HCT116 (cell line): Measurements from ENCODE around the gene FHIT. TPM values are rescaled to one million over a fixed set of nuclear protein-coding genes. Genes with fewer than 3 reads are reported as not detected.

Experiments used
- ATAC-seq: fragments of 200-7000 bp; cut with Tn5 transposase; 2 replicates; pipeline ENCODE4 v1.9.1; 2020; ENCODE audit warnings: mild to moderate bottlenecking, moderate library complexity
- BruUV-seq: library from RNA; stranded (reverse); fragments of 400-500 nt; replicated peaks from 2 replicates; lab custom pipeline; 2021; lab: Mats Ljungman, UMichigan
- CTCF ChIA-PET: fragments of 300-600 bp; sonication (Branson Sonifier 250); formaldehyde crosslinking; loops from one replicate; lab custom pipeline; 2021; ENCODE audit warnings: antibody characterized with exemption; lab: Charles Lee
- POLR2A ChIA-PET: fragments of 300-600, 350-600 bp; sonication (Branson Sonifier 250); formaldehyde crosslinking; loops from one replicate; lab custom pipeline; 2021; ENCODE audit warnings: antibody characterized with exemption; lab: Charles Lee
- RAD21 ChIA-PET, 2 experiments: fragments of 300-600 bp; sonication (Branson Sonifier 250); formaldehyde crosslinking; loops; one replicate each; lab custom pipeline; 2023; ENCODE audit warnings: low total read pairs in 2 of 2; ENCODE audit not compliant: uncharacterized antibody in 2 of 2, unreplicated experiment in 2 of 2, low non-redundant PET in 1 of 2; lab: Charles Lee
- DNase-seq: peaks from one replicate; pipeline ENCODE4 v3.0.0-alpha.2; 2010; ENCODE audit warnings: low read depth, low spot score
- H2AFZ ChIP-seq: fragments of 200-600 bp; shearing (Covaris generic), sonication (generic); 2 replicates; pipeline ENCODE4 v1.6.1; 2017; ENCODE audit warnings: low read depth, mixed run types, mixed read lengths, antibody characterized with exemption, low read length; ENCODE audit not compliant: poor library complexity, severe bottlenecking
- H3K27ac ChIP-seq: 2 replicates; pipeline ENCODE4 v1.5.1; 2012; ENCODE audit warnings: low read depth, low read length
- H3K27me3 ChIP-seq: fragments of 200-600 bp; sonication (generic); 2 replicates; pipeline ENCODE4 v1.6.1; 2016; ENCODE audit warnings: mixed run types, low read length, mixed read lengths; ENCODE audit not compliant: insufficient read depth
- H3K36me3 ChIP-seq, 2 experiments: fragments of 200-500 bp in 1 of 2; fragments of 200-600 bp in 1 of 2; sonication (Bioruptor generic) in 1 of 2; sonication (generic) in 1 of 2; 2 replicates each; pipeline versions ENCODE4 v1.5.1 to v1.6.1; 2014 to 2016; ENCODE audit warnings: low read length in 2 of 2, inconsistent platforms in 1 of 2, mixed read lengths in 1 of 2, mixed run types in 1 of 2; ENCODE audit not compliant: insufficient read depth in 2 of 2, control insufficient read depth in 1 of 2
- H3K4me1 ChIP-seq, 2 experiments: fragments of 200-600 bp in 1 of 2; sonication (generic) in 1 of 2; 2 replicates each; pipeline versions ENCODE4 v1.5.1 to v1.6.1; 2012 to 2017; ENCODE audit warnings: low read length in 2 of 2, inconsistent platforms in 1 of 2, mild to moderate bottlenecking in 1 of 2, mixed read lengths in 1 of 2, mixed run types in 1 of 2, moderate library complexity in 1 of 2; ENCODE audit not compliant: insufficient read depth in 2 of 2, control insufficient read depth in 1 of 2
- H3K4me2 ChIP-seq: fragments of 200-600 bp; sonication (generic); 2 replicates; pipeline ENCODE4 v1.6.1; 2017; ENCODE audit warnings: mixed run types, low read length, mixed read lengths
- H3K4me3 ChIP-seq, 2 experiments: fragments of 200-600 bp in 1 of 2; sonication (generic) in 1 of 2; replicated peaks in 1 of 2; 2 replicates each; pipeline ENCODE4 v1.5.1; 2011 to 2016; ENCODE audit warnings: low read length in 2 of 2, control low read depth in 1 of 2, low read depth in 1 of 2, mild to moderate bottlenecking in 1 of 2, mixed read lengths in 1 of 2, mixed run types in 1 of 2
- H3K79me2 ChIP-seq: fragments of 200-600 bp; sonication (generic); 2 replicates; pipeline ENCODE4 v1.6.1; 2017; ENCODE audit warnings: mild to moderate bottlenecking, mixed run types, low read length, moderate library complexity, mixed read lengths; ENCODE audit not compliant: insufficient read depth
- H3K9ac ChIP-seq: fragments of 200-600 bp; sonication (generic); 2 replicates; pipeline ENCODE4 v1.6.1; 2016; ENCODE audit warnings: low read length, mixed read lengths
- H3K9me2 ChIP-seq: fragments of 200-600 bp; sonication (generic), shearing (Covaris generic); 2 replicates; pipeline ENCODE4 v1.6.1; 2017; ENCODE audit warnings: mixed run types, mild to moderate bottlenecking, moderate library complexity; ENCODE audit not compliant: insufficient read depth
- H3K9me3 ChIP-seq, 2 experiments: fragments of 200-500 bp in 1 of 2; fragments of 200-600 bp in 1 of 2; sonication (Bioruptor generic) in 1 of 2; sonication (generic) in 1 of 2; 2 replicates each; pipeline ENCODE4 v1.6.1; 2014 to 2017; ENCODE audit warnings: low read length in 2 of 2, mixed read lengths in 2 of 2, inconsistent platforms in 1 of 2, low read depth in 1 of 2, mild to moderate bottlenecking in 1 of 2, mixed run types in 1 of 2, moderate library complexity in 1 of 2; ENCODE audit not compliant: control insufficient read depth in 1 of 2, insufficient read depth in 1 of 2
- H4K20me1 ChIP-seq: fragments of 200-600 bp; sonication (generic), shearing (Covaris generic); 2 replicates; pipeline ENCODE4 v1.6.1; 2017; ENCODE audit warnings: mixed run types, mild to moderate bottlenecking, moderate library complexity; ENCODE audit not compliant: insufficient read depth
- CBX3 ChIP-seq: IDR thresholded peaks from 2 replicates; pipeline ENCODE4 v1.6.1; 2012; ENCODE audit warnings: low read depth
- CEBPB ChIP-seq: IDR thresholded peaks from 2 replicates; pipeline ENCODE4 v1.6.1; 2012; ENCODE audit warnings: low read depth
- ELF1 ChIP-seq: IDR thresholded peaks from 2 replicates; pipeline ENCODE4 v1.6.1; 2012; ENCODE audit warnings: low read depth, borderline replicate concordance
- EZH2 ChIP-seq: fragments of 200-600 bp; sonication (generic); IDR thresholded peaks from 2 replicates; pipeline ENCODE4 v1.6.1; 2017; ENCODE audit warnings: antibody characterized with exemption, mixed run types
- FOSL1 ChIP-seq: IDR thresholded peaks from 2 replicates; pipeline ENCODE4 v1.6.1; 2012; ENCODE audit warnings: low read depth
- POLR2A ChIP-seq: IDR thresholded peaks from 2 replicates; pipeline ENCODE4 v1.7.0; 2011; ENCODE audit warnings: borderline replicate concordance; ENCODE audit not compliant: insufficient read depth, insufficient read length; ENCODE audit errors: extremely low read depth
- SIN3A ChIP-seq: IDR thresholded peaks from 2 replicates; pipeline ENCODE4 v1.6.1; 2012; ENCODE audit warnings: low read depth
- SP1 ChIP-seq: IDR thresholded peaks from 2 replicates; pipeline ENCODE4 v1.6.1; 2012; ENCODE audit warnings: low read depth
- TCF7L2 ChIP-seq: IDR thresholded peaks from 2 replicates; pipeline ENCODE4 v1.7.0; 2011; ENCODE audit warnings: borderline replicate concordance, inconsistent platforms; ENCODE audit not compliant: insufficient read depth, insufficient read length; ENCODE audit errors: extremely low read depth
- YY1 ChIP-seq: IDR thresholded peaks from 2 replicates; pipeline ENCODE4 v1.6.1; 2011; ENCODE audit warnings: low read length, low read depth, moderate library complexity, mild to moderate bottlenecking; ENCODE audit not compliant: insufficient replicate concordance; ENCODE audit errors: extremely low read depth
- ZFX ChIP-seq: fragments of 450-650 bp; IDR thresholded peaks from 2 replicates; pipeline ENCODE4 v1.6.1; 2017
- intact Hi-C: fragments of 100-400 bp; cut with micrococcal nuclease; formaldehyde crosslinking; loops from 2 replicates; pipeline ENCODE4 v1.10.0; 2022
- total RNA-seq: library from RNA; stranded (reverse); gene quantifications from one replicate; pipeline ENCODE4 v1.2.1, GENCODE V29; 2021; ENCODE audit not compliant: unreplicated experiment
- TF ChIP-seq, protein P1 (sequence below): IDR thresholded peaks from 2 replicates; pipeline ENCODE4 v1.6.1; 2012; ENCODE audit warnings: low read depth
- TF ChIP-seq, protein P2 (sequence below): IDR thresholded peaks from 2 replicates; pipeline ENCODE4 v1.6.1; 2011; ENCODE audit warnings: mild to moderate bottlenecking, low read length, moderate library complexity; ENCODE audit not compliant: insufficient replicate concordance; ENCODE audit errors: extremely low read depth
- TF ChIP-seq, protein P3 (sequence below), 3 experiments: fragments of 200-600 bp in 1 of 3; sonication (generic) in 1 of 3; IDR thresholded peaks in 2 of 3; conservative IDR thresholded peaks in 1 of 3; 2 replicates each; pipeline ENCODE4 v1.5.1; 2012 to 2017; ENCODE audit warnings: low read depth in 2 of 3, low read length in 2 of 3, antibody characterized with exemption in 1 of 3, borderline replicate concordance in 1 of 3, control low read depth in 1 of 3, mild to moderate bottlenecking in 1 of 3, mixed read lengths in 1 of 3, mixed run types in 1 of 3, moderate library complexity in 1 of 3; ENCODE audit not compliant: insufficient read depth in 1 of 3

The FHIT gene
- total RNA-seq, 1 experiment from 2014 or later = 20.1 TPM

DNA sequence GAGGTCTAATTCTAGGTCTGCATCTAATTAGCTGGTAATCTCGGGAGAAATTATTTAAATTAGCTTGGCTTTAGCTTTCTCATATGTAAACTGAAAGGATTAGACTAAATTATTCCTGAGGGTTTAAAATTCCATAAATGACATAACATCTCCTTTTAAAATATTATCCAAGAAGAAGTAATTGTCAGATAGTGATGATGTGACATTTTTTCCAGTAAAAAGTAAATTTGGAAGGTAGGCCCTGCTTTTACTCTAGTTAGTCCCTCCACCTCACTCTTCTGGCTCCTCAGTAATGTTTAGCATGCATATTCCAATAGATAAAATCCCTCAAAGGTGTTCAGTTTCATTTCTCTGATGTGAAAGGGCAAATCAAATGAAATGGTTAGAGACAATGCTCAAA lies 215.7 kb downstream of the FHIT start:
- Histone ChIP-seq H3K4me1 (peaks cover 14 to 18% of the 10 kb centered on the region in 2 experiments), H3K9me3 (no peaks in the 10 kb centered on the region), H3K4me2 (no peak overlapping the region), H3K79me2 (no peaks in the 10 kb centered on the region), H3K9ac (no peak overlapping the region), H3K36me3 (no peaks in the 10 kb centered on the region), H3K27ac (no peak overlapping the region), H3K4me3 (no peak overlapping the region), H3K9me2 (no peaks in the 10 kb centered on the region), H3K27me3 (no peaks in the 10 kb centered on the region), H4K20me1 (no peaks in the 10 kb centered on the region), H2AFZ (no peak overlapping the region)
- no peak for DNase-seq
- CTCF ChIA-PET = no interaction called here
- TF ChIP-seq, protein P1, sequence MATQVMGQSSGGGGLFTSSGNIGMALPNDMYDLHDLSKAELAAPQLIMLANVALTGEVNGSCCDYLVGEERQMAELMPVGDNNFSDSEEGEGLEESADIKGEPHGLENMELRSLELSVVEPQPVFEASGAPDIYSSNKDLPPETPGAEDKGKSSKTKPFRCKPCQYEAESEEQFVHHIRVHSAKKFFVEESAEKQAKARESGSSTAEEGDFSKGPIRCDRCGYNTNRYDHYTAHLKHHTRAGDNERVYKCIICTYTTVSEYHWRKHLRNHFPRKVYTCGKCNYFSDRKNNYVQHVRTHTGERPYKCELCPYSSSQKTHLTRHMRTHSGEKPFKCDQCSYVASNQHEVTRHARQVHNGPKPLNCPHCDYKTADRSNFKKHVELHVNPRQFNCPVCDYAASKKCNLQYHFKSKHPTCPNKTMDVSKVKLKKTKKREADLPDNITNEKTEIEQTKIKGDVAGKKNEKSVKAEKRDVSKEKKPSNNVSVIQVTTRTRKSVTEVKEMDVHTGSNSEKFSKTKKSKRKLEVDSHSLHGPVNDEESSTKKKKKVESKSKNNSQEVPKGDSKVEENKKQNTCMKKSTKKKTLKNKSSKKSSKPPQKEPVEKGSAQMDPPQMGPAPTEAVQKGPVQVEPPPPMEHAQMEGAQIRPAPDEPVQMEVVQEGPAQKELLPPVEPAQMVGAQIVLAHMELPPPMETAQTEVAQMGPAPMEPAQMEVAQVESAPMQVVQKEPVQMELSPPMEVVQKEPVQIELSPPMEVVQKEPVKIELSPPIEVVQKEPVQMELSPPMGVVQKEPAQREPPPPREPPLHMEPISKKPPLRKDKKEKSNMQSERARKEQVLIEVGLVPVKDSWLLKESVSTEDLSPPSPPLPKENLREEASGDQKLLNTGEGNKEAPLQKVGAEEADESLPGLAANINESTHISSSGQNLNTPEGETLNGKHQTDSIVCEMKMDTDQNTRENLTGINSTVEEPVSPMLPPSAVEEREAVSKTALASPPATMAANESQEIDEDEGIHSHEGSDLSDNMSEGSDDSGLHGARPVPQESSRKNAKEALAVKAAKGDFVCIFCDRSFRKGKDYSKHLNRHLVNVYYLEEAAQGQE = no peak
- TF ChIP-seq EZH2 = no peak
- TF ChIP-seq ZFX = no peak
- no peak for TF ChIP-seq FOSL1
- no peak for TF ChIP-seq CBX3
- RAD21 ChIA-PET = no interaction called here
- POLR2A ChIA-PET = no interaction called here
- intact Hi-C loops = no loop called here
- BruUV-seq = no TSS peak
- no peak for ATAC-seq

DNA sequence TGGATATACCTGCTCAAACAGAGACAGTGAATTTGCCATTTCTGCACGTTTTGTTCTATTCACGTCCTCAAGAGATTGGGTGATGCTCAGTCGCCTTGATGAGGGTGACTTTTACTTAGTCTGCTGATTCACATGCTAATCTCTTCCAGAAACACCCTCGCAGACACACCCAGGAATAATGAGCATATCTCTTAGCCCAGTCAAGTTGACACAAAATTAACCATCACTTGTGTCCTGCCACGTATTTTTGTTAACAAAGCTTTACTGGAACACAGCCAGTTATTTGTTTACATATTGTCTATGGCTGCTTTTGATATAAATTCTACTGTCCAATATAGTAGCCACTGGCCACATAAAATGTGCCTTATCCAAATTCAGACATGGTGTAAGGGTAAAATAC lies 218.3 kb downstream of the FHIT start:
- DNase-seq (no peak), ATAC-seq (no peak)
- Histone ChIP-seq H2AFZ (no peak overlapping the region), H3K79me2 (no peaks in the 10 kb centered on the region), H3K9me3 (no peaks in the 10 kb centered on the region), H4K20me1 (no peaks in the 10 kb centered on the region), H3K27ac (no peak overlapping the region), H3K9me2 (no peaks in the 10 kb centered on the region), H3K4me3 (no peak overlapping the region), H3K36me3 (no peaks in the 10 kb centered on the region), H3K9ac (no peak overlapping the region), H3K27me3 (no peaks in the 10 kb centered on the region), H3K4me2 (no peak overlapping the region), H3K4me1 (peaks cover 25 to 28% of the 10 kb centered on the region in 2 experiments)
- intact Hi-C loops = no loop called here
- ChIA-PET RAD21 (no interaction called here), POLR2A (no interaction called here), CTCF (no interaction called here)
- BruUV-seq = no TSS peak
- TF ChIP-seq CBX3 = no peak
- TF ChIP-seq, protein P2, sequence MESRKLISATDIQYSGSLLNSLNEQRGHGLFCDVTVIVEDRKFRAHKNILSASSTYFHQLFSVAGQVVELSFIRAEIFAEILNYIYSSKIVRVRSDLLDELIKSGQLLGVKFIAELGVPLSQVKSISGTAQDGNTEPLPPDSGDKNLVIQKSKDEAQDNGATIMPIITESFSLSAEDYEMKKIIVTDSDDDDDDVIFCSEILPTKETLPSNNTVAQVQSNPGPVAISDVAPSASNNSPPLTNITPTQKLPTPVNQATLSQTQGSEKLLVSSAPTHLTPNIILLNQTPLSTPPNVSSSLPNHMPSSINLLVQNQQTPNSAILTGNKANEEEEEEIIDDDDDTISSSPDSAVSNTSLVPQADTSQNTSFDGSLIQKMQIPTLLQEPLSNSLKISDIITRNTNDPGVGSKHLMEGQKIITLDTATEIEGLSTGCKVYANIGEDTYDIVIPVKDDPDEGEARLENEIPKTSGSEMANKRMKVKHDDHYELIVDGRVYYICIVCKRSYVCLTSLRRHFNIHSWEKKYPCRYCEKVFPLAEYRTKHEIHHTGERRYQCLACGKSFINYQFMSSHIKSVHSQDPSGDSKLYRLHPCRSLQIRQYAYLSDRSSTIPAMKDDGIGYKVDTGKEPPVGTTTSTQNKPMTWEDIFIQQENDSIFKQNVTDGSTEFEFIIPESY = no peak
- TF ChIP-seq TCF7L2 = no peak
- TF ChIP-seq YY1 = no peak
- no peak for TF ChIP-seq CEBPB
- TF ChIP-seq, protein P3, sequence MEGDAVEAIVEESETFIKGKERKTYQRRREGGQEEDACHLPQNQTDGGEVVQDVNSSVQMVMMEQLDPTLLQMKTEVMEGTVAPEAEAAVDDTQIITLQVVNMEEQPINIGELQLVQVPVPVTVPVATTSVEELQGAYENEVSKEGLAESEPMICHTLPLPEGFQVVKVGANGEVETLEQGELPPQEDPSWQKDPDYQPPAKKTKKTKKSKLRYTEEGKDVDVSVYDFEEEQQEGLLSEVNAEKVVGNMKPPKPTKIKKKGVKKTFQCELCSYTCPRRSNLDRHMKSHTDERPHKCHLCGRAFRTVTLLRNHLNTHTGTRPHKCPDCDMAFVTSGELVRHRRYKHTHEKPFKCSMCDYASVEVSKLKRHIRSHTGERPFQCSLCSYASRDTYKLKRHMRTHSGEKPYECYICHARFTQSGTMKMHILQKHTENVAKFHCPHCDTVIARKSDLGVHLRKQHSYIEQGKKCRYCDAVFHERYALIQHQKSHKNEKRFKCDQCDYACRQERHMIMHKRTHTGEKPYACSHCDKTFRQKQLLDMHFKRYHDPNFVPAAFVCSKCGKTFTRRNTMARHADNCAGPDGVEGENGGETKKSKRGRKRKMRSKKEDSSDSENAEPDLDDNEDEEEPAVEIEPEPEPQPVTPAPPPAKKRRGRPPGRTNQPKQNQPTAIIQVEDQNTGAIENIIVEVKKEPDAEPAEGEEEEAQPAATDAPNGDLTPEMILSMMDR (IDR thresholded peaks at IDR 0.05 in 2 of 3, conservative IDR thresholded peaks at IDR 0.05 in 1 of 3; ENCODE audit: borderline replicate concordance in 1 of 3, insufficient read depth in 1 of 3, low read depth in 2 of 3, low read length in 2 of 3) = no peak
- TF ChIP-seq SP1 = no peak
- no peak for TF ChIP-seq ZFX
- no peak for TF ChIP-seq ELF1
- no peak for TF ChIP-seq SIN3A
- no peak for TF ChIP-seq EZH2
- TF ChIP-seq POLR2A = no peak
